K562 (cell line): ENCODE data around the gene TMEM214. TPM values are rescaled to one million over a fixed set of nuclear protein-coding genes. Genes with fewer than 3 reads are reported as not detected.

Source experiments
- CREB1 ChIP-seq, 2 experiments: sonication (generic) in 1 of 2; formaldehyde crosslinking in 1 of 2; IDR thresholded peaks; 2 replicates each; pipeline versions ENCODE4 v1.6.1 to v1.8.0; 2012 to 2022; ENCODE audit warnings: inconsistent platforms in 1 of 2, mild to moderate bottlenecking in 1 of 2, missing genetic modification reagents in 1 of 2, moderate library complexity in 1 of 2
- HES1 ChIP-seq: fragments of 450-650 bp; IDR thresholded peaks from 2 replicates; pipeline ENCODE4 v1.6.1; 2016; ENCODE audit warnings: low read depth, mild to moderate bottlenecking, moderate library complexity
- HOMEZ ChIP-seq: fragments of 250-450 bp; sonication (Bioruptor Pico); IDR thresholded peaks from 2 replicates; pipeline ENCODE4 v1.4.0; 2020; ENCODE audit warnings: mild to moderate bottlenecking, moderate library complexity
- MAFF ChIP-seq: IDR thresholded peaks from 2 replicates; pipeline ENCODE4 v1.6.1; 2012; ENCODE audit warnings: low read length, improper control_type of control experiment
- MTF1 ChIP-seq: fragments of 250-450 bp; sonication (Bioruptor Pico); IDR thresholded peaks from 2 replicates; pipeline ENCODE4 v1.9.0; 2021; ENCODE audit warnings: moderate library complexity, mild to moderate bottlenecking, inconsistent platforms, borderline replicate concordance
- NR2C1 ChIP-seq, 2 experiments: fragments of 450-650 bp; IDR thresholded peaks; 2 replicates each; pipeline ENCODE4 v1.6.1; 2017; ENCODE audit warnings: mild to moderate bottlenecking in 2 of 2, antibody characterized with exemption in 1 of 2, inconsistent platforms in 1 of 2, missing compliant biosample characterization in 1 of 2, missing genetic modification characterization in 1 of 2
- RUNX1 ChIP-seq: sonication (generic); IDR thresholded peaks from 2 replicates; pipeline ENCODE4 v1.6.1; 2016; ENCODE audit warnings: antibody characterized with exemption, low read depth
- STAT5B ChIP-seq: fragments of 250-450 bp; sonication (Bioruptor Pico); IDR thresholded peaks from 2 replicates; pipeline ENCODE4 v1.8.0; 2021; ENCODE audit warnings: mild to moderate bottlenecking, inconsistent platforms
- ZBTB49 ChIP-seq: sonication (generic); formaldehyde crosslinking; IDR thresholded peaks from 2 replicates; pipeline ENCODE4 v1.8.0; 2022; ENCODE audit warnings: missing genetic modification reagents, mild to moderate bottlenecking, borderline replicate concordance
- ZNF12 ChIP-seq: sonication (generic); formaldehyde crosslinking; IDR thresholded peaks from 2 replicates; pipeline ENCODE4 v1.4.0; 2020; ENCODE audit warnings: mild to moderate bottlenecking, missing genetic modification reagents
- ZNF140 ChIP-seq: fragments of 250-450 bp; sonication (Bioruptor Pico); IDR thresholded peaks from 2 replicates; pipeline ENCODE4 v1.8.0; 2021; ENCODE audit warnings: moderate library complexity, mild to moderate bottlenecking, inconsistent platforms
- ZNF507 ChIP-seq: conservative IDR thresholded peaks from 2 replicates; pipeline ENCODE4 v1.6.1; 2017; ENCODE audit warnings: missing genetic modification characterization, missing compliant biosample characterization
- ZNF583 ChIP-seq: fragments of 250-450 bp; sonication (Bioruptor Pico); IDR thresholded peaks from 2 replicates; pipeline ENCODE4 v1.4.0; 2020
- ZNF695 ChIP-seq: fragments of 450-650 bp; formaldehyde crosslinking; IDR thresholded peaks from 2 replicates; pipeline ENCODE4 v1.4.0; 2020; ENCODE audit warnings: mild to moderate bottlenecking, moderate library complexity
- polyA plus RNA-seq, 8 experiments: library from polyadenylated mRNA; depleted of rRNA in 4 of 8; stranded (reverse) in 5 of 8; unstranded in 3 of 8; fragments of >200 nt; fragmentation: Nextera tagmentation in 2 of 8; fragmentation: Illumina TruSeq in 1 of 8; extraction: Ambion mirVana in 2 of 8; extraction: Trizol in 1 of 8; gene quantifications; 2 replicates each; pipeline versions ENCODE4 v1.2.1 to v1.2.3, GENCODE V29; 2011 to 2014; ENCODE audit warnings: inconsistent platforms in 1 of 8, missing spikeins in 1 of 8
- total RNA-seq, 7 experiments: library from RNA; depleted of rRNA in 6 of 7; stranded (reverse); fragments of >200 nt in 6 of 7; fragmentation: Illumina TruSeq in 2 of 7; extraction: Trizol in 2 of 7; gene quantifications; 2 replicates each; pipeline versions ENCODE4 v1.2.1 to v1.2.3, GENCODE V29; 2011 to 2021; ENCODE audit warnings: low replicate concordance in 1 of 7
- TF ChIP-seq, protein P1 (sequence below): sonication (generic); IDR thresholded peaks from 2 replicates; pipeline ENCODE4 v1.6.1; 2016
- TF ChIP-seq, protein P2 (sequence below): sonication (generic); formaldehyde crosslinking; IDR thresholded peaks from 2 replicates; pipeline ENCODE4 v1.8.1; 2023; ENCODE audit warnings: mild to moderate bottlenecking, missing genetic modification reagents

Gene TMEM214
- total and polyA plus RNA-seq, 9 of the 15 experiments (the other 6 are each of a cell fraction or from before 2014, with no cell fraction given): 11.4 to 81.4 (median 44.1) TPM

DNA sequence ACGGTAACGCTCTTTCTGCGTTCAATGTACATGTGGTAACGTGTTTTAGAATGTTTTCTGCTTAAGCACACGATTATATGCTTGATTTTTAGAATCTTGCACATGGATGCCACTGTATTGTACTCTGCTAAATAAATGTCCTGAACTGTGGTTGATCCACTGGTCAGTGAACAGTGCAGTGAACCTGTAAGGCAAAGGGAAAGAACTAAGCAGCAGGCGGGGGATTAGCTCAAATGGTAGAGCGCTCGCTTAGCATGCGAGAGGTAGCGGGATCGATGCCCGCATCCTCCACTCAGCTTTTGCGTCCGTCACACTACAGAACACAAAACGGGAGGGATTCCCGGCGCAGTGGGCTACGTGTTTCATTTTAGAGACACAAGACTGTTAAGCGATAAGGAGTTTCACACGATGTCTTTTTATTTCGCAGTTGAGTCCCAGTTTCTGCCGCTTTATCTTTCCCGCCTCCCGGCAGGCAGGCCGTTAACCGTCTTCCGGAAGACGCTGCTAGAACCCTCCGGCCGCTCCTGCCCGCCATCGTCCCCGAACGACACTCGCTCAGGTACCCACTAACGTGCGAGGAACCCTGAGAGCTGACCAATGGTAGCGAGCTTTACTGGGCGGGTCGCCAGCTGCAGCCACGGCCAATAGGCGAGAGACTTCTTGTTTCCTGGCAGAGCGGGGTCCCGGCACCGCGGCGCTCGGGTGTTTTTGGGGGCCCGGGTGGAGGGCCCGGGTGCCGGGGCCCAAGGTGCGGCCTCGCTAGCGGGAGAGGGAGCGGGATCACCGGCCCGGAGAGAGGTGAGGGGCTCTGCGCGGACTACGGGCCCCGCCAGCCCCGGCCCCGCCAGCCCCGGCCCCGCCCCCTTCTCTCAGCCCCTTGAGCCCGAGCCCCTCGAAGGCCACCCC is 18.5 kb downstream of the TMEM214 start, which contains the start of gene AGBL5 (continued):
- TF ChIP-seq, protein P1, sequence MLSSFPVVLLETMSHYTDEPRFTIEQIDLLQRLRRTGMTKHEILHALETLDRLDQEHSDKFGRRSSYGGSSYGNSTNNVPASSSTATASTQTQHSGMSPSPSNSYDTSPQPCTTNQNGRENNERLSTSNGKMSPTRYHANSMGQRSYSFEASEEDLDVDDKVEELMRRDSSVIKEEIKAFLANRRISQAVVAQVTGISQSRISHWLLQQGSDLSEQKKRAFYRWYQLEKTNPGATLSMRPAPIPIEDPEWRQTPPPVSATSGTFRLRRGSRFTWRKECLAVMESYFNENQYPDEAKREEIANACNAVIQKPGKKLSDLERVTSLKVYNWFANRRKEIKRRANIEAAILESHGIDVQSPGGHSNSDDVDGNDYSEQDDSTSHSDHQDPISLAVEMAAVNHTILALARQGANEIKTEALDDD: 0 out of 2 replicates have a peak, but pooled peaks have one; percentile 63
- TF ChIP-seq, protein P2, sequence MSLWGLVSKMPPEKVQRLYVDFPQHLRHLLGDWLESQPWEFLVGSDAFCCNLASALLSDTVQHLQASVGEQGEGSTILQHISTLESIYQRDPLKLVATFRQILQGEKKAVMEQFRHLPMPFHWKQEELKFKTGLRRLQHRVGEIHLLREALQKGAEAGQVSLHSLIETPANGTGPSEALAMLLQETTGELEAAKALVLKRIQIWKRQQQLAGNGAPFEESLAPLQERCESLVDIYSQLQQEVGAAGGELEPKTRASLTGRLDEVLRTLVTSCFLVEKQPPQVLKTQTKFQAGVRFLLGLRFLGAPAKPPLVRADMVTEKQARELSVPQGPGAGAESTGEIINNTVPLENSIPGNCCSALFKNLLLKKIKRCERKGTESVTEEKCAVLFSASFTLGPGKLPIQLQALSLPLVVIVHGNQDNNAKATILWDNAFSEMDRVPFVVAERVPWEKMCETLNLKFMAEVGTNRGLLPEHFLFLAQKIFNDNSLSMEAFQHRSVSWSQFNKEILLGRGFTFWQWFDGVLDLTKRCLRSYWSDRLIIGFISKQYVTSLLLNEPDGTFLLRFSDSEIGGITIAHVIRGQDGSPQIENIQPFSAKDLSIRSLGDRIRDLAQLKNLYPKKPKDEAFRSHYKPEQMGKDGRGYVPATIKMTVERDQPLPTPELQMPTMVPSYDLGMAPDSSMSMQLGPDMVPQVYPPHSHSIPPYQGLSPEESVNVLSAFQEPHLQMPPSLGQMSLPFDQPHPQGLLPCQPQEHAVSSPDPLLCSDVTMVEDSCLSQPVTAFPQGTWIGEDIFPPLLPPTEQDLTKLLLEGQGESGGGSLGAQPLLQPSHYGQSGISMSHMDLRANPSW (CRISPR knock-in tag): peak; percentile 77
- TF ChIP-seq ZNF695 (CRISPR knock-in tag) (no peak), MTF1 (CRISPR knock-in tag) (no peak), ZNF507 (no peak), HES1 (no peak), HOMEZ (CRISPR knock-in tag) (no peak), MAFF (no peak), ZNF140 (CRISPR knock-in tag) (no peak), CREB1 (IDR thresholded peaks at IDR 0.05) (peak; percentile 18; the same call in 1 of the 2 replicates), CREB1 (CRISPR knock-in tag; IDR thresholded peaks at IDR 0.05) (peak; percentile 66; the same call in 1 of the 2 replicates), NR2C1 (IDR thresholded peaks at IDR 0.05) (0 out of 2 replicates have a peak, but pooled peaks have one; percentile 17), NR2C1 (tag; IDR thresholded peaks at IDR 0.05) (0 out of 2 replicates have a peak, but pooled peaks have one; percentile 54), ZNF583 (CRISPR knock-in tag) (peak; percentile 83; the same call in 1 of the 2 replicates), ZBTB49 (CRISPR knock-in tag) (peak; percentile 84; the same call in 1 of the 2 replicates), STAT5B (no peak), RUNX1 (no peak), ZNF12 (CRISPR knock-in tag) (no peak)
